Ectodermal cell (in vitro differentiated cells): Measurements from ENCODE around the gene RSPH10B.
"Not testable (repeated sequence)": the region's sequence is repeated elsewhere in the genome, so short reads cannot be mapped to it uniquely, and the experiment has no call there.

Experiments
- H3K27ac ChIP-seq: 2 replicates; pipeline ENCODE4 v1.7.0; 2013; ENCODE audit warnings: mild to moderate bottlenecking, low read depth, low read length; ENCODE audit not compliant: insufficient read depth, poor library complexity, severe bottlenecking
- H3K27me3 ChIP-seq: 2 replicates; pipeline ENCODE4 v1.7.0; 2013; ENCODE audit warnings: mild to moderate bottlenecking, low read length; ENCODE audit not compliant: insufficient read depth, control insufficient read depth, poor library complexity, severe bottlenecking
- H3K36me3 ChIP-seq: one replicate; pipeline ENCODE4 v1.7.0; 2013; ENCODE audit warnings: low read length; ENCODE audit not compliant: control insufficient read depth, insufficient read depth
- H3K4me1 ChIP-seq: one replicate; pipeline ENCODE4 v1.7.0; 2013; ENCODE audit warnings: low read length; ENCODE audit not compliant: control insufficient read depth, insufficient read depth
- H3K4me3 ChIP-seq: 2 replicates; pipeline ENCODE4 v1.7.0; 2013; ENCODE audit warnings: low read depth, low read length, control low read depth; ENCODE audit not compliant: insufficient read depth
- H3K9me3 ChIP-seq: 2 replicates; pipeline ENCODE4 v1.7.0; 2013; ENCODE audit warnings: mild to moderate bottlenecking, low read length, moderate library complexity; ENCODE audit not compliant: control insufficient read depth
- WGBS, 2 experiments: methylation state at CpG; one replicate each; pipeline ENCODE4 v1.1.7; 2013; ENCODE audit warnings: missing lambda C conversion rate in 2 of 2; 5-methylcytosine and 5-hydroxymethylcytosine counted together

Gene RSPH10B

GRCh38 chr7:5890244-5890643 lies 80.2 kb downstream of the RSPH10B start:
- not testable (repeated sequence) for H3K27me3 ChIP-seq, H3K4me3 ChIP-seq, H3K27ac ChIP-seq

GRCh38 chr7:5888021-5888420 lies 82.5 kb downstream of the RSPH10B start:
- H3K4me3 ChIP-seq, H3K36me3 ChIP-seq, H3K4me1 ChIP-seq, H3K27me3 ChIP-seq, H3K27ac ChIP-seq, H3K9me3 ChIP-seq: not testable (repeated sequence)
- WGBS, 2 experiments = 89 to 90% methylated on average over 5 of the region's 5 CpGs

More at GRCh38 chr7:5890244-5890643, 80.2 kb downstream of the RSPH10B start:
- WGBS, 2 experiments = 83 to 100% methylated on average over 1 to 2 of the region's 2 CpGs
- H3K9me3 ChIP-seq, H3K4me1 ChIP-seq, H3K36me3 ChIP-seq: not testable (repeated sequence)

GRCh38 chr7:5884431-5884830 lies 86.1 kb downstream of the RSPH10B start:
- not testable (repeated sequence) for H3K27ac ChIP-seq, H3K27me3 ChIP-seq, H3K36me3 ChIP-seq, H3K9me3 ChIP-seq, H3K4me1 ChIP-seq, H3K4me3 ChIP-seq
- WGBS, 2 experiments = 91 to 95% methylated on average over 3 of the region's 5 CpGs

- H3K4me3 ChIP-seq, H3K4me1 ChIP-seq, H3K27ac ChIP-seq, H3K9me3 ChIP-seq, H3K27me3 ChIP-seq, H3K36me3 ChIP-seq: not testable (repeated sequence)
- 91 to 93% methylated on average over 6 of the region's 6 CpGs for WGBS, 2 experiments
These were observed 90.4 kb downstream of the RSPH10B start for GRCh38 chr7:5880106-5880505.

GRCh38 chr7:5879591-5879990 lies 90.9 kb downstream of the RSPH10B start:
- H3K9me3 ChIP-seq, H3K27me3 ChIP-seq, H3K36me3 ChIP-seq, H3K4me3 ChIP-seq, H3K4me1 ChIP-seq, H3K27ac ChIP-seq: not testable (repeated sequence)
- 88 to 96% methylated on average over 2 of the region's 3 CpGs for WGBS, 2 experiments
